ENCODE measurements around the gene SPARCL1.

Gene SPARCL1

DNA sequence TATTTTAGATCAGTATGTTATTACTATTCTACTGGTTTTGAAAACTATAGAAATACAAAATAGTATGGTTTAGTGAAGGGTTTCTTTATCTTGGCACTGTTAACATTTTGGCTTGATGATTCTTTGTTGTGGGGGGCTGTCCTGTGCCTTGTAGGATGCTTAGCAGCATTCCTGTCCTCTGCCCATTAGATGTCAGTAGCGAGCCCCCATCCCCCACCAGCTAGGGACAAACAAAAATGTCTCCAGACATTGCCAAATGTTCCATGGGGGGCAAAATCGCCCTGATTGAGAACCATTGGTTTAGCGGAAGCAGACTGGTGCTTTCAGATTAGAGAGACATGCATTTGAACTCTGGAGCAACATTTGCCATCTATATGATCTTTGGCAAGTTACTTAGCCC, 23.3 kb downstream of the SPARCL1 start:
- no peak for DNase-seq (ENCODE audit: low read depth in 1 of 2, low spot score in 1 of 2)
- Histone ChIP-seq H3K27me3 (ENCODE audit: insufficient read depth, poor library complexity, severe bottlenecking) (no peaks in the 10 kb centered on the region), H3K27ac (replicated peaks) (no peak overlapping the region), H3K4me3 (replicated peaks; ENCODE audit: insufficient read depth, low read length) (no peak overlapping the region)
- TF ChIP-seq, protein P1, sequence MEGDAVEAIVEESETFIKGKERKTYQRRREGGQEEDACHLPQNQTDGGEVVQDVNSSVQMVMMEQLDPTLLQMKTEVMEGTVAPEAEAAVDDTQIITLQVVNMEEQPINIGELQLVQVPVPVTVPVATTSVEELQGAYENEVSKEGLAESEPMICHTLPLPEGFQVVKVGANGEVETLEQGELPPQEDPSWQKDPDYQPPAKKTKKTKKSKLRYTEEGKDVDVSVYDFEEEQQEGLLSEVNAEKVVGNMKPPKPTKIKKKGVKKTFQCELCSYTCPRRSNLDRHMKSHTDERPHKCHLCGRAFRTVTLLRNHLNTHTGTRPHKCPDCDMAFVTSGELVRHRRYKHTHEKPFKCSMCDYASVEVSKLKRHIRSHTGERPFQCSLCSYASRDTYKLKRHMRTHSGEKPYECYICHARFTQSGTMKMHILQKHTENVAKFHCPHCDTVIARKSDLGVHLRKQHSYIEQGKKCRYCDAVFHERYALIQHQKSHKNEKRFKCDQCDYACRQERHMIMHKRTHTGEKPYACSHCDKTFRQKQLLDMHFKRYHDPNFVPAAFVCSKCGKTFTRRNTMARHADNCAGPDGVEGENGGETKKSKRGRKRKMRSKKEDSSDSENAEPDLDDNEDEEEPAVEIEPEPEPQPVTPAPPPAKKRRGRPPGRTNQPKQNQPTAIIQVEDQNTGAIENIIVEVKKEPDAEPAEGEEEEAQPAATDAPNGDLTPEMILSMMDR (IDR thresholded peaks at IDR 0.05; ENCODE audit: insufficient read depth, low read length), result no peak
- TF ChIP-seq SPI1 (IDR thresholded peaks at IDR 0.05; ENCODE audit: borderline replicate concordance, low read depth) (no peak), GABPA (IDR thresholded peaks at IDR 0.05; ENCODE audit: low read depth) (no peak), POLR2AphosphoS5 (IDR thresholded peaks at IDR 0.05; ENCODE audit: low read depth) (no peak)
- TF ChIP-seq, protein P2, sequence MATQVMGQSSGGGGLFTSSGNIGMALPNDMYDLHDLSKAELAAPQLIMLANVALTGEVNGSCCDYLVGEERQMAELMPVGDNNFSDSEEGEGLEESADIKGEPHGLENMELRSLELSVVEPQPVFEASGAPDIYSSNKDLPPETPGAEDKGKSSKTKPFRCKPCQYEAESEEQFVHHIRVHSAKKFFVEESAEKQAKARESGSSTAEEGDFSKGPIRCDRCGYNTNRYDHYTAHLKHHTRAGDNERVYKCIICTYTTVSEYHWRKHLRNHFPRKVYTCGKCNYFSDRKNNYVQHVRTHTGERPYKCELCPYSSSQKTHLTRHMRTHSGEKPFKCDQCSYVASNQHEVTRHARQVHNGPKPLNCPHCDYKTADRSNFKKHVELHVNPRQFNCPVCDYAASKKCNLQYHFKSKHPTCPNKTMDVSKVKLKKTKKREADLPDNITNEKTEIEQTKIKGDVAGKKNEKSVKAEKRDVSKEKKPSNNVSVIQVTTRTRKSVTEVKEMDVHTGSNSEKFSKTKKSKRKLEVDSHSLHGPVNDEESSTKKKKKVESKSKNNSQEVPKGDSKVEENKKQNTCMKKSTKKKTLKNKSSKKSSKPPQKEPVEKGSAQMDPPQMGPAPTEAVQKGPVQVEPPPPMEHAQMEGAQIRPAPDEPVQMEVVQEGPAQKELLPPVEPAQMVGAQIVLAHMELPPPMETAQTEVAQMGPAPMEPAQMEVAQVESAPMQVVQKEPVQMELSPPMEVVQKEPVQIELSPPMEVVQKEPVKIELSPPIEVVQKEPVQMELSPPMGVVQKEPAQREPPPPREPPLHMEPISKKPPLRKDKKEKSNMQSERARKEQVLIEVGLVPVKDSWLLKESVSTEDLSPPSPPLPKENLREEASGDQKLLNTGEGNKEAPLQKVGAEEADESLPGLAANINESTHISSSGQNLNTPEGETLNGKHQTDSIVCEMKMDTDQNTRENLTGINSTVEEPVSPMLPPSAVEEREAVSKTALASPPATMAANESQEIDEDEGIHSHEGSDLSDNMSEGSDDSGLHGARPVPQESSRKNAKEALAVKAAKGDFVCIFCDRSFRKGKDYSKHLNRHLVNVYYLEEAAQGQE (IDR thresholded peaks at IDR 0.05; ENCODE audit: insufficient replicate concordance, low read depth), result no peak

DNA sequence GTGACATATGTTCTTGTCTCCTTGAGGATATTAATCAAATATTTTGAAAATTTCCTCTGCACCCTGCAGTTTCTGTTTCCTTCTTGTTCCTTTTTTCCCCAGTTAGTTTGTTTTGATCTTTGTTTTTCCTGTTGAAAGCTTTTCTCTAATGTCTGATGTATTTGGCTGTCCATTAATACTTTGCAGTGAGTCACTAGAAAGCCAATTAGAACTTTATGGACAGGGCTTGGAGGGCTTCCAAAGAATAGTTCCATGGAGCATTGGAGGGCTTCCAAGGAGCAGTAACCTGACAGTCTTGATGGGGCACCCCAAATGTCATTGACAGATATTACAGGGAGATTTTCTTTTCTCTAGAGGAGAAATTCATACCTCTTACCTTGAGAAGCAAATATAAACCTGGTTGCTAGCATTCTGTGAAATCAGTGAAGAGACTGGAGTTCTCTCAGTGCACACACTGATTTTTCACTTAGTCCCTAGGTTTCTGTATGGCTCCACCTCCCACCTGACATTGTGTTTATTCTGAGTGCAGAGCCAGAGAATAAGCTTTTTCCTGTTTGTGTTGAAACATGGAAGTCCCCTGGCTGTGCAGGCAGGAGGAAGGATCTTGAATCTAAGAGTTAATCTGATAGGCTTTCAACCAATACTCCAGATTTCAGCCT, 26.5 kb downstream of the SPARCL1 start:
- no peak overlapping the region for H3K4me3 ChIP-seq (replicated peaks; ENCODE audit: insufficient read depth, low read length)
- no peak for TF ChIP-seq GABPA (IDR thresholded peaks at IDR 0.05; ENCODE audit: low read depth)
- no peak for TF ChIP-seq POLR2AphosphoS5 (IDR thresholded peaks at IDR 0.05; ENCODE audit: low read depth)
- TF ChIP-seq SPI1 (IDR thresholded peaks at IDR 0.05; ENCODE audit: borderline replicate concordance, low read depth), result no peak
- TF ChIP-seq, protein P2 (IDR thresholded peaks at IDR 0.05; ENCODE audit: insufficient replicate concordance, low read depth), result no peak
- TF ChIP-seq, protein P1 (IDR thresholded peaks at IDR 0.05; ENCODE audit: insufficient read depth, low read length), result no peak
- DNase-seq (ENCODE audit: low read depth in 1 of 2, low spot score in 1 of 2), result no peak
- no peaks in the 10 kb centered on the region for H3K27me3 ChIP-seq (ENCODE audit: insufficient read depth, poor library complexity, severe bottlenecking)
- H3K27ac ChIP-seq (replicated peaks), result no peak overlapping the region

DNA sequence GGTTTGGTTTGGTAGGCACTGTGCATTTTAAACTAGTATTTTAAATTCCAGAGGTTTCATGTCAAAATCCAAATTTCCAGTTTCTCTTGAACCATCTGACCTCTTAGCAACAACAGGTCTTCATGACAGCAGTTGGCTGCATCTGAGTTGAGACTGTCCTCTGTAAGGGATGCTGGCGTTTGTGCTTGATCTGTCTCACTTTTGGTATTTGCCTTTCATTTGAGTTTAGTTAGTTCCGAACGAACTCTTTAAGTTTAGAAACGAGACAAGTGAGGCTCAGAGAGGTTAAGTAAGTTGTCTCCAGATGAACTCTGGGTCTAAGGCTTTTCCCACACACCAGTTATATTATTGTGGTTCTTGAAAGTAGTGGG, 29.1 kb downstream of the SPARCL1 start:
- Histone ChIP-seq H3K27ac (replicated peaks) (no peak overlapping the region), H3K4me3 (replicated peaks; ENCODE audit: insufficient read depth, low read length) (no peak overlapping the region), H3K27me3 (ENCODE audit: insufficient read depth, poor library complexity, severe bottlenecking) (no peaks in the 10 kb centered on the region)
- no peak for DNase-seq (ENCODE audit: low read depth in 1 of 2, low spot score in 1 of 2)
- no peak for TF ChIP-seq GABPA (IDR thresholded peaks at IDR 0.05; ENCODE audit: low read depth)
- TF ChIP-seq, protein P2 (IDR thresholded peaks at IDR 0.05; ENCODE audit: insufficient replicate concordance, low read depth), result no peak
- no peak for TF ChIP-seq POLR2AphosphoS5 (IDR thresholded peaks at IDR 0.05; ENCODE audit: low read depth)
- no peak for TF ChIP-seq SPI1 (IDR thresholded peaks at IDR 0.05; ENCODE audit: borderline replicate concordance, low read depth)

Measured in HL-60 (cell line).